WTC11 (cell line): ENCODE measurements around the gene SLC10A1.

Source experiments
- FOXK1 ChIP-seq: sonication (generic); formaldehyde crosslinking; IDR thresholded peaks from 2 replicates; pipeline ENCODE4 v1.8.0; 2022; ENCODE audit warnings: mild to moderate bottlenecking, moderate library complexity, missing genetic modification reagents
- JUN ChIP-seq: sonication (generic); formaldehyde crosslinking; IDR thresholded peaks from 2 replicates; pipeline ENCODE4 v1.8.0; 2023; ENCODE audit warnings: mild to moderate bottlenecking, missing genetic modification reagents
- NFE2L1 ChIP-seq: sonication (generic); formaldehyde crosslinking; IDR thresholded peaks from 2 replicates; pipeline ENCODE4 v1.8.1; 2023; ENCODE audit warnings: missing genetic modification reagents
- NFYB ChIP-seq: sonication (generic); formaldehyde crosslinking; conservative IDR thresholded peaks from 2 replicates; pipeline ENCODE4 v1.8.0; 2022; ENCODE audit warnings: low read depth, missing genetic modification reagents
- NR2C2 ChIP-seq: sonication (generic); formaldehyde crosslinking; IDR thresholded peaks from 2 replicates; pipeline ENCODE4 v1.8.0; 2022; ENCODE audit warnings: mild to moderate bottlenecking, missing genetic modification reagents
- ZNF121 ChIP-seq: sonication (generic); formaldehyde crosslinking; IDR thresholded peaks from 2 replicates; pipeline ENCODE4 v1.8.0; 2023; ENCODE audit warnings: missing genetic modification reagents
- ZNF317 ChIP-seq: sonication (generic); formaldehyde crosslinking; IDR thresholded peaks from 2 replicates; pipeline ENCODE4 v1.8.1; 2023; ENCODE audit warnings: low read depth, mild to moderate bottlenecking, moderate library complexity, missing genetic modification reagents, borderline replicate concordance
- ZNF423 ChIP-seq: fragments of 250-450 bp; sonication (Bioruptor Pico); IDR thresholded peaks from 2 replicates; pipeline ENCODE4 v2.1.2; 2022; ENCODE audit warnings: mild to moderate bottlenecking, moderate library complexity
- TF ChIP-seq, protein P1 (sequence below): fragments of 200-600 bp; IDR thresholded peaks from 2 replicates; pipeline ENCODE4 v1.8.0; 2022; ENCODE audit warnings: antibody characterized with exemption
- TF ChIP-seq, protein P2 (sequence below): sonication (generic); formaldehyde crosslinking; IDR thresholded peaks from 2 replicates; pipeline ENCODE4 v1.8.0; 2022; ENCODE audit warnings: mild to moderate bottlenecking, missing genetic modification reagents
- TF ChIP-seq, protein P3 (sequence below): fragments of 250-450 bp; sonication (Bioruptor Pico); conservative IDR thresholded peaks from 2 replicates; pipeline ENCODE4 v1.9.0; 2021; ENCODE audit warnings: mild to moderate bottlenecking
- TF ChIP-seq, protein P4 (sequence below): fragments of 250-450 bp; sonication (Bioruptor Pico); IDR thresholded peaks from 2 replicates; pipeline ENCODE4 v1.9.0; 2021; ENCODE audit warnings: mild to moderate bottlenecking

DNA sequence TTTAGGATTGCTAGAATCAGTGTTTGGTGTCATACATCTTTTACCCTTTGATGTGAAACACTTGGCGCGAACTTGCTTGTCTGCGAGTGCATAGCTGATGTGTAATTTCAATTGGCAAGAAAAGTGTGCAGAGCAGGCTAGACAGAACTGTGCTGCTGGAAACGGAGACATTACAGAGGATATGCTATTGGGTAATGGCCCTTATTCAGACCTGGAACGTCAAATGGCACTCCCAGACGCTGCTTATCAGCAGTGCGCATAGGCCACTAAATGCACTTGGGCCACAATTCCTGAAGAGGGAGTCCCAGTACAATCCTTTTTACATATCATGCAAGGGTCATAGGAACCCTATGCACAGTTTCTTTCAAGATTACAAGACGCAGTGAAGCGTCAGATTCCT, 15.7 kb upstream of the SLC10A1 start:
- TF ChIP-seq, protein P1, sequence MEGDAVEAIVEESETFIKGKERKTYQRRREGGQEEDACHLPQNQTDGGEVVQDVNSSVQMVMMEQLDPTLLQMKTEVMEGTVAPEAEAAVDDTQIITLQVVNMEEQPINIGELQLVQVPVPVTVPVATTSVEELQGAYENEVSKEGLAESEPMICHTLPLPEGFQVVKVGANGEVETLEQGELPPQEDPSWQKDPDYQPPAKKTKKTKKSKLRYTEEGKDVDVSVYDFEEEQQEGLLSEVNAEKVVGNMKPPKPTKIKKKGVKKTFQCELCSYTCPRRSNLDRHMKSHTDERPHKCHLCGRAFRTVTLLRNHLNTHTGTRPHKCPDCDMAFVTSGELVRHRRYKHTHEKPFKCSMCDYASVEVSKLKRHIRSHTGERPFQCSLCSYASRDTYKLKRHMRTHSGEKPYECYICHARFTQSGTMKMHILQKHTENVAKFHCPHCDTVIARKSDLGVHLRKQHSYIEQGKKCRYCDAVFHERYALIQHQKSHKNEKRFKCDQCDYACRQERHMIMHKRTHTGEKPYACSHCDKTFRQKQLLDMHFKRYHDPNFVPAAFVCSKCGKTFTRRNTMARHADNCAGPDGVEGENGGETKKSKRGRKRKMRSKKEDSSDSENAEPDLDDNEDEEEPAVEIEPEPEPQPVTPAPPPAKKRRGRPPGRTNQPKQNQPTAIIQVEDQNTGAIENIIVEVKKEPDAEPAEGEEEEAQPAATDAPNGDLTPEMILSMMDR, result no peak
- TF ChIP-seq JUN (CRISPR knock-in tag) (no peak), ZNF121 (CRISPR knock-in tag) (no peak), ZNF317 (CRISPR knock-in tag) (no peak), NR2C2 (CRISPR knock-in tag) (no peak), NFE2L1 (no peak), NFYB (CRISPR knock-in tag) (no peak), FOXK1 (CRISPR knock-in tag) (no peak), ZNF423 (no peak)
- TF ChIP-seq, protein P2, sequence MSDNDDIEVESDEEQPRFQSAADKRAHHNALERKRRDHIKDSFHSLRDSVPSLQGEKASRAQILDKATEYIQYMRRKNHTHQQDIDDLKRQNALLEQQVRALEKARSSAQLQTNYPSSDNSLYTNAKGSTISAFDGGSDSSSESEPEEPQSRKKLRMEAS (CRISPR knock-in tag), result no peak
- TF ChIP-seq, protein P3, sequence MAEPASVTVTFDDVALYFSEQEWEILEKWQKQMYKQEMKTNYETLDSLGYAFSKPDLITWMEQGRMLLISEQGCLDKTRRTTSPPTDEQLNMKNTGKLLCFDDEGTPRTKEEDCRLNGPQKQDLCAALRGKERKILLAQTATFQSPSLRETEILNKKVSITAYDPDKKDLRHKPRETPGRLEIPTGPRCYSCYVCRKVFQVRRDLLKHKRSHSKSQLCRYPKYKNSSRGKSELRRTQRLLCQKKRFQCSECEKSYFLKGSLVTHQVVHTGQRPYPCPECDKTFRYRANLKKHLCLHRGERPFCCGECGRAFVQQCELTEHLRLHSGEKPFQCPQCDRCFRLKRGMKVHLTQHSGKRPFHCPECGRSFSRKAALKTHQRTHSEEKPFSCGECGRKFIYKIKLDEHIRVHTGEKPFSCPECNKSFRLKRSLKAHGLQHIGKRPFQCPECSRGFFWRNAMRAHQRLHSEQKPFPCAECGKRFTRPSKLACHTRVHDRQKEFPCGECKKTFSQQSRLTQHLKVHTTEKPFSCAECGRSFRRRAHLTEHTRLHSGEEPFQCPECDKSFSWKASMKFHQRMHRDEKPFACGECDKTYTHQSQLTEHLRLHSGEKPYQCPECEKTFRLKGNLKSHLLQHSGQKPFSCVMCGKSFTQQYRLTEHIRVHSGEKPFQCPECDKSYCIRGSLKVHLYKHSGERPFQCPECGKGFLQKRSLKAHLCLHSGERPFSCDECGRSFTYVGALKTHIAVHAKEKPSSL (CRISPR knock-in tag), result no peak
- TF ChIP-seq, protein P4, sequence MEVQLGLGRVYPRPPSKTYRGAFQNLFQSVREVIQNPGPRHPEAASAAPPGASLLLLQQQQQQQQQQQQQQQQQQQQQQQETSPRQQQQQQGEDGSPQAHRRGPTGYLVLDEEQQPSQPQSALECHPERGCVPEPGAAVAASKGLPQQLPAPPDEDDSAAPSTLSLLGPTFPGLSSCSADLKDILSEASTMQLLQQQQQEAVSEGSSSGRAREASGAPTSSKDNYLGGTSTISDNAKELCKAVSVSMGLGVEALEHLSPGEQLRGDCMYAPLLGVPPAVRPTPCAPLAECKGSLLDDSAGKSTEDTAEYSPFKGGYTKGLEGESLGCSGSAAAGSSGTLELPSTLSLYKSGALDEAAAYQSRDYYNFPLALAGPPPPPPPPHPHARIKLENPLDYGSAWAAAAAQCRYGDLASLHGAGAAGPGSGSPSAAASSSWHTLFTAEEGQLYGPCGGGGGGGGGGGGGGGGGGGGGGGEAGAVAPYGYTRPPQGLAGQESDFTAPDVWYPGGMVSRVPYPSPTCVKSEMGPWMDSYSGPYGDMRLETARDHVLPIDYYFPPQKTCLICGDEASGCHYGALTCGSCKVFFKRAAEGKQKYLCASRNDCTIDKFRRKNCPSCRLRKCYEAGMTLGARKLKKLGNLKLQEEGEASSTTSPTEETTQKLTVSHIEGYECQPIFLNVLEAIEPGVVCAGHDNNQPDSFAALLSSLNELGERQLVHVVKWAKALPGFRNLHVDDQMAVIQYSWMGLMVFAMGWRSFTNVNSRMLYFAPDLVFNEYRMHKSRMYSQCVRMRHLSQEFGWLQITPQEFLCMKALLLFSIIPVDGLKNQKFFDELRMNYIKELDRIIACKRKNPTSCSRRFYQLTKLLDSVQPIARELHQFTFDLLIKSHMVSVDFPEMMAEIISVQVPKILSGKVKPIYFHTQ, result no peak
